HL-60 (cell line): ENCODE results near the gene ANKRD27.

Experiments
- CTCF ChIP-seq: IDR thresholded peaks from one replicate; pipeline ENCODE4 v1.5.1; 2011; ENCODE audit warnings: low read length, control low read depth, inconsistent platforms; ENCODE audit not compliant: insufficient read depth
- GABPA ChIP-seq: IDR thresholded peaks from 2 replicates; pipeline ENCODE4 v1.6.1; 2012; ENCODE audit warnings: low read depth

GRCh38 chr19:32624410-32624809 lies 50.6 kb downstream of the ANKRD27 start:
- TF ChIP-seq CTCF: no peak
- TF ChIP-seq GABPA: no peak
